Natural killer cell (primary cell): ENCODE measurements around the gene ISX. TPM values are rescaled to one million over a fixed set of nuclear protein-coding genes. Genes with fewer than 3 reads are reported as not detected.
"Not testable (repeated sequence)": the region's sequence is repeated elsewhere in the genome, so short reads cannot be mapped to it uniquely, and the experiment has no call there.

Experiments
- ATAC-seq, 3 donors: fragments of 150-1000 bp in 2 of 3; fragments of 200-7000 bp in 1 of 3; cut with Tn5 transposase; 1 replicate in 1 of 3; 2 replicates in 2 of 3; pipeline ENCODE4 v1.10.0; 2021; ENCODE audit warnings: mild to moderate bottlenecking in 2 of 3, moderate library complexity in 2 of 3
- DNase-seq, 2 donors: peaks; one replicate each; pipeline versions ENCODE4 v3.0.0 to v3.0.0-alpha.2; 2013 to 2021; ENCODE audit warnings: mixed read lengths in 1 of 2
- H3K27ac ChIP-seq: one replicate; pipeline ENCODE4 v1.5.1; 2013; ENCODE audit warnings: mild to moderate bottlenecking, low read length
- H3K27me3 ChIP-seq: one replicate; pipeline ENCODE4 v1.6.1; 2013; ENCODE audit warnings: low read length; ENCODE audit not compliant: control insufficient read depth, insufficient read depth
- H3K36me3 ChIP-seq: one replicate; pipeline ENCODE4 v1.6.1; 2013; ENCODE audit warnings: low read length; ENCODE audit not compliant: control insufficient read depth, insufficient read depth
- H3K4me1 ChIP-seq: one replicate; pipeline ENCODE4 v1.6.1; 2013; ENCODE audit warnings: low read length; ENCODE audit not compliant: control insufficient read depth, insufficient read depth
- H3K4me3 ChIP-seq: one replicate; pipeline ENCODE4 v1.5.1; 2013; ENCODE audit warnings: low read length
- H3K9me3 ChIP-seq: one replicate; pipeline ENCODE4 v1.6.1; 2013; ENCODE audit warnings: low read length; ENCODE audit not compliant: control insufficient read depth, insufficient read depth
- H3K27ac Mint-ChIP-seq, 2 donors: one replicate each; pipeline ENCODE4 v1.8.0; 2022; ENCODE audit warnings: mild to moderate bottlenecking in 2 of 2, mixed read lengths in 2 of 2, moderate library complexity in 1 of 2
- H3K27me3 Mint-ChIP-seq, 2 donors: one replicate each; pipeline ENCODE4 v1.8.0; 2022; ENCODE audit warnings: low read depth in 2 of 2, mixed read lengths in 2 of 2
- H3K36me3 Mint-ChIP-seq: one replicate; pipeline ENCODE4 v1.8.0; 2022; ENCODE audit warnings: mixed read lengths
- H3K4me1 Mint-ChIP-seq, 2 donors: one replicate each; pipeline ENCODE4 v1.8.0; 2022; ENCODE audit warnings: mixed read lengths in 2 of 2
- H3K4me3 Mint-ChIP-seq: one replicate; pipeline ENCODE4 v1.8.0; 2022; ENCODE audit warnings: mild to moderate bottlenecking, moderate library complexity, mixed read lengths
- H3K9me3 Mint-ChIP-seq, 2 donors: one replicate each; pipeline ENCODE4 v1.8.0; 2022; ENCODE audit warnings: mixed read lengths in 2 of 2
- CTCF ChIP-seq: fragments of 200-600 bp; IDR thresholded peaks from one replicate; pipeline ENCODE4 v1.8.0; 2022; ENCODE audit warnings: antibody characterized with exemption
- WGBS: methylation state at CpG from one replicate; pipeline ENCODE4 v1.1.7; 2013; ENCODE audit warnings: missing lambda C conversion rate; ENCODE audit not compliant: insufficient coverage; 5-methylcytosine and 5-hydroxymethylcytosine counted together
- intact Hi-C: fragments of 100-400 bp; cut with micrococcal nuclease; formaldehyde crosslinking; loops from one replicate; pipeline ENCODE4 v1.14.2; 2022
- total RNA-seq, 4 donors: library from RNA; stranded (reverse); fragments of 120-200 nt in 1 of 4; gene quantifications; one replicate each; pipeline versions ENCODE4 v1.2.3 to v1.2.4, GENCODE V29; 2013 to 2022

The ISX gene
- total RNA-seq, 3 donors from 2014 or later (not counting 1 experiment from before 2014, with no cell fraction given) = not detected

DNA sequence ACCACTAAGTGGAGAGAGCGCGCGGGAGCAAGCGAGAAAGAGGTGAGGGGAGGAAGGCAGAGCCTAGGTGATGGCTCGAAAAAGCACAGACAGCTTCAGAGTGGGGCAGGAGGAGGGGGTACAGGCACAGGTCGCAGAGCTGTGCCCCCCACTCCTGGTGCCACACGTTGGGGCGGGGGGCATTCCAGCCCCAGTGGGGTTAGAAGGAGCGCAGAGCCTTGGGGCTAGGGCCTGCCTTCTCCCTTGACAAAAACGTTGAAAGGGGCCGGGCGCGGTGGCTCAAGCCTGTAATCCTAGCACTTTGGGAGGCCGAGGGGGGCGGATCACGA lies 41.6 kb upstream of the ISX start:
- Mint-ChIP-seq H3K9me3 (no peaks in the 10 kb centered on the region), H3K4me1 (peaks cover 0 to 4% of the 10 kb centered on the region in 2 donors), H3K4me3 (no peak overlapping the region), H3K36me3 (no peaks in the 10 kb centered on the region), H3K27ac (no peak overlapping the region), H3K27me3 (peaks cover 14 to 30% of the 10 kb centered on the region in 2 donors)
- ATAC-seq (peak in 1 of 3 donors; percentile 21), DNase-seq (no peak)
- no peaks in the 10 kb centered on the region for H3K9me3 ChIP-seq
- H3K27ac ChIP-seq = no peak overlapping the region
- intact Hi-C loops = loop anchor here (10.0 kb wide), 1 partner anchor 1720 kb away; no protein-coding TSS in a partner anchor
- WGBS = 40% methylated on average over 15 of the region's 16 CpGs
- TF ChIP-seq CTCF = no peak
- H3K27me3 ChIP-seq = no peaks in the 10 kb centered on the region
- H3K4me1 ChIP-seq = no peaks in the 10 kb centered on the region
- H3K4me3 ChIP-seq = no peak overlapping the region
- no peaks in the 10 kb centered on the region for H3K36me3 ChIP-seq

GRCh38 chr22:35030112-35030511 lies 35.8 kb upstream of the ISX start:
- H3K27me3 ChIP-seq, H3K27ac Mint-ChIP-seq, H3K4me3 ChIP-seq, H3K36me3 ChIP-seq, ATAC-seq, H3K36me3 Mint-ChIP-seq, H3K4me3 Mint-ChIP-seq, H3K9me3 Mint-ChIP-seq, DNase-seq, H3K27ac ChIP-seq, H3K4me1 ChIP-seq, intact Hi-C loops, H3K9me3 ChIP-seq, H3K4me1 Mint-ChIP-seq: not testable (repeated sequence)
- 81% methylated on average over 5 of the region's 5 CpGs for WGBS
- H3K27me3 Mint-ChIP-seq = peaks cover 14 to 36% of the 10 kb centered on the region in 2 donors

DNA sequence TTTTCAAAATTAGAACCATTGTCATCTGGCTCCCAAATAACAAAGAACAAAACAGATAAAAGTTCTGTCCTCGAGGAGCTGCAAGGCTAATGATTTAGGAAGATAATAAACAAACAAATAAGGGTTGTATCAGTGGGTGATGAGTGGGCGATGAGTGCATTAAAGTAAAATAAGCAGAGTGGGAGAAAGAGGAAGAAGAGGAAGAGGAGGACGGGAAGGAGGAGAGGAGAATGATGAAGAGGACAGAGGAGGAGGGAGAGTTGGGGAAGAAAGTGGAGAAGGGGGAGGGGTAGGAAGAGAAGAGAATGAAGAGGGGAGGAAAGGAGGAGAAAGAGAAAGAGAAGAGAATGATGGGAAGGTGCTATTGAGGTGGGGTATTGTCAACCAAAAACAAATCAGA lies 33.4 kb upstream of the ISX start:
- intact Hi-C loops = no loop called here
- no peak for TF ChIP-seq CTCF
- 58% methylated on average over 3 of the region's 3 CpGs for WGBS

GRCh38 chr22:35033635-35034296 lies 32.2 kb upstream of the ISX start:
- no peak overlapping the region for H3K4me3 Mint-ChIP-seq
- H3K27me3 ChIP-seq = no peaks in the 10 kb centered on the region
- no peaks in the 10 kb centered on the region for H3K36me3 Mint-ChIP-seq
- H3K4me3 ChIP-seq = no peak overlapping the region
- H3K27ac ChIP-seq = no peak overlapping the region
- no peaks in the 10 kb centered on the region for H3K9me3 ChIP-seq
- H3K4me1 ChIP-seq = no peaks in the 10 kb centered on the region
- H3K9me3 Mint-ChIP-seq = no peaks in the 10 kb centered on the region
- TF ChIP-seq CTCF = no peak
- no peak for DNase-seq
- no peak for ATAC-seq
- no peaks in the 10 kb centered on the region for H3K4me1 Mint-ChIP-seq
- intact Hi-C loops = no loop called here
- H3K36me3 ChIP-seq = no peaks in the 10 kb centered on the region
- no peak overlapping the region for H3K27ac Mint-ChIP-seq
- WGBS = 75% methylated on average over 6 of the region's 6 CpGs
- peaks cover 12 to 27% of the 10 kb centered on the region in 2 donors for H3K27me3 Mint-ChIP-seq

More for the DNA sequence above, 33.4 kb upstream of the ISX start:
- H3K27me3 Mint-ChIP-seq = peaks cover 13 to 29% of the 10 kb centered on the region in 2 donors
- Histone ChIP-seq H3K27ac (no peak overlapping the region), H3K4me3 (no peak overlapping the region), H3K4me1 (no peaks in the 10 kb centered on the region), H3K36me3 (no peaks in the 10 kb centered on the region), H3K27me3 (no peaks in the 10 kb centered on the region), H3K9me3 (no peaks in the 10 kb centered on the region)
- no peaks in the 10 kb centered on the region for H3K4me1 Mint-ChIP-seq
- no peaks in the 10 kb centered on the region for H3K9me3 Mint-ChIP-seq
- ATAC-seq (no peak), DNase-seq (no peak)
- no peaks in the 10 kb centered on the region for H3K36me3 Mint-ChIP-seq
- no peak overlapping the region for H3K4me3 Mint-ChIP-seq
- no peak overlapping the region for H3K27ac Mint-ChIP-seq
